H1 (cell line): ENCODE results near the gene PNRC1. TPM values are rescaled to one million over a fixed set of nuclear protein-coding genes. Genes with fewer than 3 reads are reported as not detected.
A peak's percentile ranks its signal among the peaks of the same experiment; 100 is the strongest.

Source experiments
- CTCF ChIA-PET: fragments of 300-600 bp; sonication (Branson Sonifier 250); formaldehyde crosslinking; loops from one replicate; lab custom pipeline; 2021; ENCODE audit not compliant: partially characterized antibody; lab: Charles Lee
- POLR2A ChIA-PET: fragments of 300-600 bp; sonication (Branson Sonifier 250); formaldehyde crosslinking; loops from one replicate; lab custom pipeline; 2021; ENCODE audit warnings: inconsistent platforms; ENCODE audit not compliant: partially characterized antibody; lab: Charles Lee
- DNase-seq, 2 experiments: peaks; one replicate each; pipeline versions ENCODE4 v3.0.0 to v3.0.0-alpha.2; 2010 to 2022; ENCODE audit warnings: low spot score in 2 of 2, low read depth in 1 of 2, mixed read lengths in 1 of 2
- FAIRE-seq: peaks from 2 replicates; lab custom pipeline; 2011; peaks lifted over from hg19 to GRCh38; lab: Jason Lieb, UNC
- H2AFZ ChIP-seq: 2 replicates; pipeline ENCODE4 v1.8.1; 2012; ENCODE audit warnings: low read length, inconsistent platforms
- H2AK5ac ChIP-seq: 2 replicates; pipeline ENCODE4 v1.6.1; 2013; ENCODE audit warnings: low read depth, low read length
- H2BK120ac ChIP-seq: replicated peaks from 2 replicates; pipeline ENCODE3; 2013; ENCODE audit warnings: low read depth, low read length, inconsistent platforms
- H2BK12ac ChIP-seq: 2 replicates; pipeline ENCODE4 v1.6.1; 2013; ENCODE audit warnings: low read depth, low read length
- H2BK15ac ChIP-seq: 2 replicates; pipeline ENCODE4 v1.6.1; 2013; ENCODE audit warnings: low read length
- H2BK20ac ChIP-seq: 2 replicates; pipeline ENCODE4 v1.6.1; 2013; ENCODE audit warnings: low read length
- H2BK5ac ChIP-seq: 2 replicates; pipeline ENCODE4 v1.6.1; 2013; ENCODE audit warnings: low read depth, low read length
- H3K14ac ChIP-seq: 2 replicates; pipeline ENCODE4 v1.6.1; 2013; ENCODE audit warnings: inconsistent platforms; ENCODE audit not compliant: insufficient read length
- H3K18ac ChIP-seq: 2 replicates; pipeline ENCODE4 v1.6.1; 2013; ENCODE audit warnings: low read length; ENCODE audit errors: extremely low read depth
- H3K23ac ChIP-seq: 2 replicates; pipeline ENCODE4 v1.6.1; 2013; ENCODE audit warnings: inconsistent platforms; ENCODE audit not compliant: insufficient read length
- H3K23me2 ChIP-seq: 2 replicates; pipeline ENCODE4 v1.6.1; 2013; ENCODE audit warnings: low read depth, low read length
- H3K27ac ChIP-seq: 2 replicates; pipeline ENCODE4 v1.6.1; 2011; ENCODE audit warnings: low read depth, low read length, inconsistent platforms
- H3K27me3 ChIP-seq, 4 experiments: replicated peaks in 1 of 4; 1 replicate in 1 of 4; 2 replicates in 3 of 4; pipeline versions ENCODE4 v1.6.1 to v1.8.1; 2011 to 2013; ENCODE audit warnings: low read length in 3 of 4, mild to moderate bottlenecking in 3 of 4, inconsistent platforms in 2 of 4, mixed read lengths in 2 of 4, moderate library complexity in 1 of 4; ENCODE audit not compliant: control insufficient read depth in 3 of 4, insufficient read depth in 3 of 4; ENCODE audit errors: extremely low read depth in 1 of 4
- H3K36me3 ChIP-seq, 4 experiments: 2 replicates each; pipeline versions ENCODE4 v1.6.1 to v1.8.1; 2011 to 2013; ENCODE audit warnings: mild to moderate bottlenecking in 4 of 4, low read length in 3 of 4, moderate library complexity in 2 of 4, control low read depth in 1 of 4, inconsistent platforms in 1 of 4; ENCODE audit not compliant: insufficient read depth in 4 of 4, control insufficient read depth in 2 of 4
- H3K4ac ChIP-seq: replicated peaks from 2 replicates; pipeline ENCODE3; 2013; ENCODE audit warnings: low read length, low read depth, mixed read lengths, inconsistent platforms; ENCODE audit not compliant: insufficient read length
- H3K4me1 ChIP-seq, 4 experiments: replicated peaks in 1 of 4; 1 replicate in 1 of 4; 2 replicates in 3 of 4; pipeline versions ENCODE4 v1.6.1 to v1.8.1; 2011 to 2013; ENCODE audit warnings: low read length in 3 of 4, inconsistent platforms in 2 of 4, mixed read lengths in 1 of 4; ENCODE audit not compliant: insufficient read depth in 4 of 4, control insufficient read depth in 3 of 4
- H3K4me2 ChIP-seq, 2 experiments: 2 replicates each; pipeline versions ENCODE4 v1.6.1 to v1.8.1; 2011 to 2013; ENCODE audit warnings: low read depth in 2 of 2, low read length in 2 of 2, control low read depth in 1 of 2, inconsistent platforms in 1 of 2, mild to moderate bottlenecking in 1 of 2; ENCODE audit not compliant: insufficient read depth in 1 of 2
- H3K4me3 ChIP-seq, 4 experiments: fragments of 200-600, 300-600 bp in 1 of 4; sonication (generic), shearing (Covaris generic), sonication (Bioruptor Twin) in 1 of 4; 2 replicates each; pipeline versions ENCODE4 v1.5.1 to v1.8.1; 2011 to 2016; ENCODE audit warnings: low read length in 4 of 4, low read depth in 3 of 4, control low read depth in 2 of 4, inconsistent platforms in 2 of 4, mild to moderate bottlenecking in 2 of 4, mixed read lengths in 1 of 4, moderate library complexity in 1 of 4; ENCODE audit not compliant: insufficient read depth in 2 of 4; ENCODE audit errors: extremely low read depth in 1 of 4
- H3K56ac ChIP-seq: replicated peaks from 2 replicates; pipeline ENCODE3; 2013; ENCODE audit warnings: low read depth, mild to moderate bottlenecking, mixed read lengths, low read length, inconsistent platforms; ENCODE audit not compliant: insufficient read length
- H3K79me1 ChIP-seq: 2 replicates; pipeline ENCODE4 v1.6.1; 2013; ENCODE audit warnings: low read depth, low read length, control low read depth
- H3K79me2 ChIP-seq, 2 experiments: 2 replicates each; pipeline versions ENCODE4 v1.6.1 to v1.8.1; 2012 to 2013; ENCODE audit warnings: low read length in 2 of 2, mild to moderate bottlenecking in 2 of 2, inconsistent platforms in 1 of 2; ENCODE audit not compliant: insufficient read depth in 2 of 2, control insufficient read depth in 1 of 2
- H3K9ac ChIP-seq, 4 experiments: replicated peaks in 1 of 4; 1 replicate in 1 of 4; 2 replicates in 3 of 4; pipeline versions ENCODE4 v1.6.1 to v1.8.1; 2011 to 2013; ENCODE audit warnings: low read depth in 3 of 4, low read length in 3 of 4, control low read depth in 2 of 4, mild to moderate bottlenecking in 2 of 4, moderate library complexity in 2 of 4, inconsistent platforms in 1 of 4; ENCODE audit errors: extremely low read depth in 1 of 4
- H3K9me3 ChIP-seq, 2 experiments: 2 replicates each; pipeline versions ENCODE4 v1.6.1 to v1.8.1; 2012 to 2013; ENCODE audit warnings: mild to moderate bottlenecking in 2 of 2, moderate library complexity in 2 of 2, control low read depth in 1 of 2, inconsistent platforms in 1 of 2, low read depth in 1 of 2, low read length in 1 of 2, mixed read lengths in 1 of 2; ENCODE audit not compliant: insufficient read depth in 2 of 2
- H4K20me1 ChIP-seq, 2 experiments: replicated peaks in 1 of 2; 2 replicates each; pipeline versions ENCODE3 to v1.8.1; 2011 to 2013; ENCODE audit warnings: inconsistent platforms in 2 of 2, low read length in 2 of 2, mild to moderate bottlenecking in 1 of 2; ENCODE audit not compliant: insufficient read depth in 2 of 2, control insufficient read depth in 1 of 2
- H4K5ac ChIP-seq: 2 replicates; pipeline ENCODE4 v1.6.1; 2013; ENCODE audit warnings: low read length, low read depth, mixed read lengths, inconsistent platforms; ENCODE audit not compliant: insufficient read length
- H4K8ac ChIP-seq: 2 replicates; pipeline ENCODE4 v1.8.0; 2013; ENCODE audit warnings: mild to moderate bottlenecking, moderate library complexity, low read length, inconsistent platforms; ENCODE audit not compliant: insufficient read depth; ENCODE audit errors: extremely low read depth
- H4K91ac ChIP-seq: replicated peaks from 2 replicates; pipeline ENCODE3; 2013; ENCODE audit warnings: low read length, mixed read lengths, inconsistent platforms; ENCODE audit not compliant: insufficient read length
- ATF2 ChIP-seq: IDR thresholded peaks from 2 replicates; pipeline ENCODE4 v1.6.1; 2012; ENCODE audit warnings: low read length, inconsistent platforms
- GABPA ChIP-seq: IDR thresholded peaks from 2 replicates; pipeline ENCODE4 v1.6.1; 2011; ENCODE audit warnings: mild to moderate bottlenecking, low read length, moderate library complexity, borderline replicate concordance; ENCODE audit not compliant: insufficient read depth
- MAX ChIP-seq: IDR thresholded peaks from 2 replicates; pipeline ENCODE4 v1.6.1; 2012; ENCODE audit warnings: inconsistent platforms
- TAF7 ChIP-seq: optimal IDR thresholded peaks from 2 replicates; pipeline ENCODE3; 2011; ENCODE audit warnings: low read depth, mild to moderate bottlenecking, inconsistent platforms, low read length, moderate library complexity, borderline replicate concordance
- USF2 ChIP-seq: IDR thresholded peaks from 2 replicates; pipeline ENCODE4 v1.6.1; 2011; ENCODE audit warnings: low read length, improper control_type of control experiment
- YY1 ChIP-seq: IDR thresholded peaks from 2 replicates; pipeline ENCODE4 v1.6.1; 2011; ENCODE audit warnings: low read depth, mild to moderate bottlenecking, low read length
- WGBS, 2 experiments: shearing (Covaris generic) in 1 of 2; methylation state at CpG; one replicate each; pipeline versions ENCODE4 v1.1.6 to v1.1.7; 2013 to 2015; ENCODE audit warnings: low lambda C conversion rate in 2 of 2, mixed read lengths in 2 of 2, inconsistent platforms in 1 of 2, low coverage in 1 of 2, missing lambda C conversion rate in 1 of 2; ENCODE audit not compliant: insufficient replicate concordance in 2 of 2, insufficient coverage in 1 of 2, insufficient read length in 1 of 2; ENCODE audit errors: extremely low coverage in 1 of 2, missing lambda C conversion rate in 1 of 2; 5-methylcytosine and 5-hydroxymethylcytosine counted together
- polyA plus RNA-seq, 7 experiments: library from polyadenylated mRNA; depleted of rRNA in 3 of 7; stranded (reverse) in 5 of 7; unstranded in 2 of 7; fragments of >200 nt in 5 of 7; fragments of 200-250 nt in 2 of 7; gene quantifications; 1 replicate in 5 of 7; 2 replicates in 1 of 7; 4 replicates in 1 of 7; pipeline versions ENCODE4 v1.2.1 to v1.2.3, GENCODE V29; 2011 to 2013; ENCODE audit warnings: missing spikeins in 2 of 7, mixed read lengths in 2 of 7
- total RNA-seq: library from RNA; stranded (reverse); fragmentation: NEBNext Ultra II Directional; extraction: Animal tissue kit (Norgen Biotek cat#: 25700); gene quantifications from 2 replicates; pipeline ENCODE4 v1.2.1, GENCODE V29; 2021

Gene PNRC1
- total and polyA plus RNA-seq, 2 of the 8 experiments (the other 6 are each of a cell fraction or from before 2014, with no cell fraction given) = 6.3 to 48.5 TPM

GRCh38 chr6:89059227-89059626 is 21.3 kb upstream of the PNRC1 start:
- no peak overlapping the region for H3K56ac ChIP-seq
- no peak overlapping the region for H3K23ac ChIP-seq
- H3K14ac ChIP-seq = no peak overlapping the region
- H3K4me1 ChIP-seq = no peaks in the 10 kb centered on the region
- no peak overlapping the region for H2BK12ac ChIP-seq
- H4K20me1 ChIP-seq = no peaks in the 10 kb centered on the region
- H2AK5ac ChIP-seq = no peak overlapping the region
- H2BK120ac ChIP-seq = no peak overlapping the region
- WGBS, 2 experiments = 93% methylated on average over 12 of the region's 12 CpGs; no CpG with 5 or more reads in 1 of the 2 experiments
- H3K36me3 ChIP-seq = no peaks in the 10 kb centered on the region
- H2BK5ac ChIP-seq = no peak overlapping the region
- H3K27me3 ChIP-seq = no peaks in the 10 kb centered on the region; a peak in 1 of 7 replicates
- no peaks in the 10 kb centered on the region for H3K23me2 ChIP-seq
- ChIA-PET CTCF (interaction anchor here (1.6 to 1.7 kb wide), 2 partner anchors 9 to 16 kb away, joined by 3 to 4 read pairs; no protein-coding TSS in a partner anchor), POLR2A (interaction anchor here (0.6 to 1.4 kb wide), 2 partner anchors 76 to 1552 kb away, joined by 3 read pairs; no protein-coding TSS in a partner anchor)
- no peak overlapping the region for H3K18ac ChIP-seq
- no peak overlapping the region for H3K4ac ChIP-seq
- DNase-seq (no peak), FAIRE-seq (no peak)
- H3K4me3 ChIP-seq = no peak overlapping the region
- no peak overlapping the region for H2BK15ac ChIP-seq
- H3K9ac ChIP-seq = no peak overlapping the region
- no peak overlapping the region for H2BK20ac ChIP-seq
- H2AFZ ChIP-seq = no peak overlapping the region
- no peaks in the 10 kb centered on the region for H3K9me3 ChIP-seq
- H3K4me2 ChIP-seq = no peak overlapping the region
- H4K5ac ChIP-seq = no peak overlapping the region
- H3K79me2 ChIP-seq = no peaks in the 10 kb centered on the region
- no peak overlapping the region for H3K27ac ChIP-seq
- TF ChIP-seq TAF7 = no peak
- TF ChIP-seq YY1 = peak; percentile 77
- no peak for TF ChIP-seq MAX
- no peak for TF ChIP-seq ATF2
- no peak for TF ChIP-seq USF2
- no peak for TF ChIP-seq GABPA
- 0 out of 2 replicates have a peak overlapping the region, but pooled peaks have one; percentile 35 for H4K8ac ChIP-seq
- H4K91ac ChIP-seq = no peak overlapping the region
- H3K79me1 ChIP-seq = no peaks in the 10 kb centered on the region
